ENCODE measurements around the gene SMIM34.

GRCh38 chr21:34372321-34372720, 51.4 kb downstream of the SMIM34 start:
- TF ChIP-seq POLR2AphosphoS5 (IDR thresholded peaks at IDR 0.05; ENCODE audit: low read depth, low read length) (no peak), REST (IDR thresholded peaks at IDR 0.05; ENCODE audit: insufficient read depth in 1 of 2, low read depth in 2 of 2, low read length in 2 of 2) (no peak)
